Measurements from ENCODE around the gene RAB3GAP2.

GRCh38 chr1:220164116-220164515 is 108.1 kb downstream of the RAB3GAP2 start:
- TF ChIP-seq TAF1 (IDR thresholded peaks at IDR 0.05; ENCODE audit: low read depth) (no peak), EP300 (IDR thresholded peaks at IDR 0.05; ENCODE audit: borderline replicate concordance) (no peak), EGR1 (IDR thresholded peaks at IDR 0.05) (no peak), MAX (IDR thresholded peaks at IDR 0.05) (no peak), CEBPB (IDR thresholded peaks at IDR 0.05) (no peak), YY1 (IDR thresholded peaks at IDR 0.05; ENCODE audit: low read depth) (no peak), NFIC (IDR thresholded peaks at IDR 0.05) (no peak)
